Amniotic epithelial cell (primary cell): Measurements from ENCODE around the gene ATAD3A.
A peak's percentile ranks its signal among the peaks of the same experiment; 100 is the strongest.
"Not testable (repeated sequence)": the region's sequence is repeated elsewhere in the genome, so short reads cannot be mapped to it uniquely, and the experiment has no call there.

Experiments
- DNase-seq: peaks from one replicate; pipeline ENCODE4 v3.0.0-alpha.2; 2010; ENCODE audit warnings: low read depth

ATAD3A gene

GRCh38 chr1:1554926-1555915, 43.3 kb downstream of the ATAD3A start:
- DNase-seq: peak; percentile 84

GRCh38 chr1:1556505-1556904, 44.5 kb downstream of the ATAD3A start:
- no peak for DNase-seq

- DNase-seq: not testable (repeated sequence)
Measured at GRCh38 chr1:1556961-1557360, 45.0 kb downstream of the ATAD3A start.

- not testable (repeated sequence) for DNase-seq
Measured at GRCh38 chr1:1557688-1558087, 45.7 kb downstream of the ATAD3A start.

- DNase-seq: no peak
Measured at GRCh38 chr1:1558591-1558990, 46.6 kb downstream of the ATAD3A start.

GRCh38 chr1:1559066-1559465, 47.1 kb downstream of the ATAD3A start:
- DNase-seq: no peak

GRCh38 chr1:1560178-1560577, 48.2 kb downstream of the ATAD3A start:
- DNase-seq: no peak

GRCh38 chr1:1561801-1562470, 50.0 kb downstream of the ATAD3A start:
- DNase-seq: no peak

- DNase-seq: no peak
Measured at GRCh38 chr1:1562556-1563195, 50.7 kb downstream of the ATAD3A start.

GRCh38 chr1:1563688-1564087, 51.7 kb downstream of the ATAD3A start:
- DNase-seq: no peak

- DNase-seq: peak; percentile 32
Measured at GRCh38 chr1:1564268-1564667, 52.3 kb downstream of the ATAD3A start.

- DNase-seq: no peak
Measured at GRCh38 chr1:1565340-1565739, 53.4 kb downstream of the ATAD3A start.

GRCh38 chr1:1567152-1567875, 55.4 kb downstream of the ATAD3A start:
- DNase-seq: no peak

- DNase-seq: peak; percentile 30
Measured at GRCh38 chr1:1567891-1568291, 55.9 kb downstream of the ATAD3A start.

- DNase-seq: no peak
Measured at GRCh38 chr1:1569341-1569740, 57.4 kb downstream of the ATAD3A start.

- peak; percentile 70 for DNase-seq
Measured at GRCh38 chr1:1573843-1574720, 62.1 kb downstream of the ATAD3A start.

GRCh38 chr1:1574721-1575537, 63.0 kb downstream of the ATAD3A start, which contains the start of gene SSU72:
SSU72 (minus strand) TSS chr1:1574863; CDS start chr1:1574557, 306 bp downstream.
- peak; percentile 87 for DNase-seq

GRCh38 chr1:1577367-1578011, 65.5 kb downstream of the ATAD3A start:
- DNase-seq: no peak

GRCh38 chr1:1578371-1578940, 66.5 kb downstream of the ATAD3A start:
- no peak for DNase-seq
